ENCODE data around the gene MACF1. TPM values are rescaled to one million over a fixed set of nuclear protein-coding genes. Genes with fewer than 3 reads are reported as not detected.
A peak's percentile ranks its signal among the peaks of the same experiment; 100 is the strongest.

Gene MACF1
- total and polyA plus RNA-seq, 9 donors, result 198 to 352 (median 263) TPM

DNA sequence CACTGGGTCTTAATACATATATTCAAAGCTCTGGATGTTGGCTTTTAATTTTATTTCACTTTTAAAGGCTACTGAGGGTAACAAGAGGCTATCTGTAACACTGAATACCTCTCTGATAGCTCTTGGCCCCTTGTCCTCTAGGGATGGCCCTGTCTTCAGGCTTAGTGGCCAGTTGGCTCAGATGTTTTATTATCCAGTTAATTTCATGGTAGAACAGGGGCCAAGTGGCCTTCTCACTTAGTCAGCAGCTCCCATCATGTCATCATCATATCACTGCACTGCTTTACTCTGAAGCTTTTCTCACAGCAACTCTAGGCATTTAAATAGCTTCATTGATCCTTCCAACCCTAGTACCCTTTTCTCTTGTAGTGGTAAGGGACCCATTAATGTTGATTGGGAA is 40.2 kb upstream of the MACF1 start:
- no peaks in the 10 kb centered on the region for H3K9me3 ChIP-seq (replicated peaks; ENCODE audit: control insufficient read depth, low read depth, low read length)
- H3K4me3 ChIP-seq (ENCODE audit: low read length), result no peak overlapping the region
- peaks cover 19% of the 10 kb centered on the region for H3K4me1 ChIP-seq (ENCODE audit: control insufficient read depth, insufficient read depth, low read length)
- H3K27ac ChIP-seq (ENCODE audit: low read length), result no peak overlapping the region
- no peaks in the 10 kb centered on the region for H3K27me3 ChIP-seq (ENCODE audit: control insufficient read depth, insufficient read depth, low read length)
- H3K36me3 ChIP-seq (ENCODE audit: control insufficient read depth, insufficient read depth, low read length), result no peaks in the 10 kb centered on the region
- DNase-seq, result no peak

DNA sequence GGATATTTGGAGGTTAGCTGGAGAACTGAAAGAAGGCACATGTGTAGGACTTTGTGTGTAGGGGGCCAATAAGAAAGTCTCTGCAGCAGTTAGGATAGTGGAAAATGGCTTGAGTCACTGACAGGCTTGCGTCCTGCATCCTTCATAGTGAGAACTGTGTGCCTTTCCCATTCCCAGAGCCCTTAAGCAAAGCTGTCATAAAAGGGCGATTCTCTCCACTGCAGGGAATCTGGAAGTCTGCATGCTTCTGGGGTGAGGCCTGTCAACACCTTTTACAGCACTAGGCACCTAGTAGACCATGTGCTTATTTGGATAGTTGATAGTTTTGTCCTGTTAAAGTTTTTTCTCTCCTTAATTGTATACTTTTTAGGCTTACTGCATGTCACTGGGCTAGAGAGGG is 39.4 kb upstream of the MACF1 start:
- H3K27ac ChIP-seq (ENCODE audit: low read length), result no peak overlapping the region
- H3K9me3 ChIP-seq (replicated peaks; ENCODE audit: control insufficient read depth, low read depth, low read length), result no peaks in the 10 kb centered on the region
- no peaks in the 10 kb centered on the region for H3K36me3 ChIP-seq (ENCODE audit: control insufficient read depth, insufficient read depth, low read length)
- no peaks in the 10 kb centered on the region for H3K27me3 ChIP-seq (ENCODE audit: control insufficient read depth, insufficient read depth, low read length)
- peaks cover 19% of the 10 kb centered on the region for H3K4me1 ChIP-seq (ENCODE audit: control insufficient read depth, insufficient read depth, low read length)
- DNase-seq, result no peak
- no CpG with 5 or more reads among the region's 2 CpGs for WGBS (ENCODE audit: insufficient coverage)
- no peak overlapping the region for H3K4me3 ChIP-seq (ENCODE audit: low read length)

- no peaks in the 10 kb centered on the region for H3K27me3 ChIP-seq (ENCODE audit: control insufficient read depth, insufficient read depth, low read length)
- no CpG with 5 or more reads among the region's 1 CpG for WGBS (ENCODE audit: insufficient coverage)
- H3K36me3 ChIP-seq (ENCODE audit: control insufficient read depth, insufficient read depth, low read length), result no peaks in the 10 kb centered on the region
- no peaks in the 10 kb centered on the region for H3K9me3 ChIP-seq (replicated peaks; ENCODE audit: control insufficient read depth, low read depth, low read length)
- H3K4me1 ChIP-seq (ENCODE audit: control insufficient read depth, insufficient read depth, low read length), result peaks cover 23% of the 10 kb centered on the region
- no peak overlapping the region for H3K4me3 ChIP-seq (ENCODE audit: low read length)
- H3K27ac ChIP-seq (ENCODE audit: low read length), result no peak overlapping the region
- DNase-seq, result no peak
Observed at GRCh38 chr1:39165488-39165887, 39.0 kb upstream of the MACF1 start.

DNA sequence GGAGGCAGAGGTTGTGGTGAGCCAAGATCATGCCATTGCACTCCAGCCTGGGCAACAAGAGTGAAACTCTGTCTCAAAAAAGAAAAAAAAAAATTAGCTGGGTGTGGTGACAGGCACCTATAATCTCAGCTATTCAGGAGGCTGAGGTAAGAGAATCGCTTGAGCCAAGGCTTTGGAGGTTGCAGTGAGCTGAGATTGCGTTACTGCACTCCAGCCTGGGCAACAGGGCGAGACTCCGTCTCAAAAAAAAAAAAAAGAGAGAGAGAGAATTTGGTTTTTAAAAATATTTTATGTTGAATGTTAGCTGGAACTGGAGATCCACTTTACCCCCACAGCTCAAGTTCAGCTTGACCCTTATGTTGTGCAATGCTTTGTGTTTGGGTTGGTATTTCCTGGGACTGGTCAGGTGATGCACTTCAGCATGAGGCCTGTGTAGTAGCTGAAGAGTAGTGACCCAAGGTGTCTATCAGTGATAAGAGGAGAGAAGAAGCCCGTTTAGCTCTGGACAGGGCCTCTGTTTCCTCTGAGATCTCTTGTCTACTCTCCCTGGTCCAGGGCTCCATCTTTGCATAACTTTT is 36.8 kb upstream of the MACF1 start:
- DNase-seq, result no peak
- no peak overlapping the region for H3K27ac ChIP-seq (ENCODE audit: low read length)
- peaks cover 36% of the 10 kb centered on the region for H3K4me1 ChIP-seq (ENCODE audit: control insufficient read depth, insufficient read depth, low read length)

DNA sequence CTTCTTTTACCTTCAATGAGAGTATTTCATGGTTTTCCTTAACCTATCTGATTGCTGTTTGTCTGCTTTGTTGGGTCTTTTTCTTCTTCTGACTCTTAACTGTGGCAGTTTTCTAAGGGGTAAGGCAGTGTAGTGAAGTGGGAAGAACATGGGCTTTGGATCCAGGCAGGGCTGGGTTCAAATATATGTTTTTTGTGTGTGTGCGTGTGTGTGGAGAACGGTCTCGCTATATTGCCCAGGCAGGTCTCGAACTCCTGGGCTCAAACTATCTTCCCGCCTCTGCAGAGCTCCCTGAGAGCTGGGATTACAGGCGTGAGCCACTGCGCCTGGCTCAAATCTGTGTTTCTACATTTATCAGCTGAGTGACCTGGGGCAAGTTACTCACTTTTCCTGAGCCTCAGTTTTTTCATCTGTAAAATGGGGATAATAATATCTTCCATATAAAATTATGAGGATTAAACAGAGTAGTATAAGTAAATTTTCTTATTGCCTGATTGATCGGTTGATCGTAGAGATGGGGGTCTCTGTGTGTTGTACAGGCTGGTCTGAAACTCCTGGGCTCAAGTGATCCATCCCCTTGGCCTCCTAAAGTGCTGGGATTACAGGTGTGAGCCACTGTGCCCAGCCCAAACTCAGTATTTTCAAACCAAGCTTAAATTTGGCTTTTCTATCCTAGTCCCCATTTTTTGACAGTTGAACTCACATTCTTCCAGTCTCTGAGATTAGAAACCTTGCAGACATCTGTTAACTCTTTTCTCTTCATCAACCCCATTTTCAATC is 36.0 kb upstream of the MACF1 start:
- H3K4me1 ChIP-seq (ENCODE audit: control insufficient read depth, insufficient read depth, low read length), result peaks cover 44% of the 10 kb centered on the region
- H3K27me3 ChIP-seq (ENCODE audit: control insufficient read depth, insufficient read depth, low read length), result no peaks in the 10 kb centered on the region
- H3K9me3 ChIP-seq (replicated peaks; ENCODE audit: control insufficient read depth, low read depth, low read length), result no peaks in the 10 kb centered on the region
- no peak overlapping the region for H3K27ac ChIP-seq (ENCODE audit: low read length)
- no peaks in the 10 kb centered on the region for H3K36me3 ChIP-seq (ENCODE audit: control insufficient read depth, insufficient read depth, low read length)
- no peak overlapping the region for H3K4me3 ChIP-seq (ENCODE audit: low read length)
- WGBS (ENCODE audit: insufficient coverage), result 96% methylated on average over 4 of the region's 9 CpGs
- no peak for DNase-seq

More for the DNA sequence above, 36.8 kb upstream of the MACF1 start:
- Histone ChIP-seq H3K27me3 (ENCODE audit: control insufficient read depth, insufficient read depth, low read length) (no peaks in the 10 kb centered on the region), H3K36me3 (ENCODE audit: control insufficient read depth, insufficient read depth, low read length) (no peaks in the 10 kb centered on the region), H3K4me3 (ENCODE audit: low read length) (no peak overlapping the region), H3K9me3 (replicated peaks; ENCODE audit: control insufficient read depth, low read depth, low read length) (no peaks in the 10 kb centered on the region)
- 86% methylated on average over 1 of the region's 5 CpGs for WGBS (ENCODE audit: insufficient coverage)

GRCh38 chr1:39170731-39171667 is 33.5 kb upstream of the MACF1 start:
- Histone ChIP-seq H3K27ac (ENCODE audit: low read length) (peak overlapping the region; percentile 48), H3K36me3 (ENCODE audit: control insufficient read depth, insufficient read depth, low read length) (no peaks in the 10 kb centered on the region), H3K9me3 (replicated peaks; ENCODE audit: control insufficient read depth, low read depth, low read length) (no peaks in the 10 kb centered on the region), H3K4me3 (ENCODE audit: low read length) (no peak overlapping the region), H3K4me1 (ENCODE audit: control insufficient read depth, insufficient read depth, low read length) (peaks cover 44% of the 10 kb centered on the region), H3K27me3 (ENCODE audit: control insufficient read depth, insufficient read depth, low read length) (no peaks in the 10 kb centered on the region)
- DNase-seq, result peak; percentile 82
- WGBS (ENCODE audit: insufficient coverage), result no CpG with 5 or more reads among the region's 9 CpGs

DNA sequence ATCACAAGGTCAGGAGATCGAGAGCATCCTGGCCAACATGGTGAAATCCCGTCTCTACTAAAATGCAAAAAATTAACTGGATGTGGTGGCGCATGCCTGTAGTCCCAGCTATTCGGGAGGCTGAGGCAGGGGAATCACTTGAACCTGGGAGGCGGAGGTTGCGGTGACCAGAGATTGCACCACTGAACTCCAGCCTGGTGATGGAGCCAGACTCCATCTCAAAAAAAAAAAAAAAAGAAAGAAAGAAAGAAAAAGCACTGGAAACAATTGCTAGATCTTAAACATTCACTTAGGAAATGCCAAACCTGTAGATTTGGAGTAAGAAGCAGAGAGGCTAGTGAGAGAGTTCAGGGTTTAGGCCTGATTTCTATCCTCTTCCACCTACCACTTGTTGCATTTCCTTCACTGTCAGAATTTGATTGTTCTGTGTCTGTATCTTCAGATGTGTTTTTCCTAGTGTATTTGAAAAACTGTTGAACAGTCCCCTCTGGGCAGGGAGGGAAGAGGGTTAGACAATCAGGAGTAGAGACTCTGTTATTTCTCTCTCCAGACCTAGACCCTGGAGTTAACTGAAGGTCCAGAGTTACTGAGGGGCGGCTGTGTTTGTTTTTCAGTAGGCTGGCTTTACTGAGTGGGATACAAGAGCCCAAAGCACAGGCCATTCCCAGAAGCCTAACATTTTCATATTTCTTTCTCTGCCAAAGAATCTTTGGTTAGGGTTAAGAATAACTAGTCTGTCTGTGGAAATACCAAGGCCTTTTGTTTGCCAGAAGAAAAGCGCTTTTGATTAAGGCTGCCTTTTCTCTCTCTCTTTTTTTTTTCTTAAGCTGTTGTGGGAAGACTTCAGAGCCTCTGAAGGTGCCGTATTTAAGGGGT is 31.1 kb upstream of the MACF1 start:
- Histone ChIP-seq H3K9me3 (replicated peaks; ENCODE audit: control insufficient read depth, low read depth, low read length) (no peaks in the 10 kb centered on the region), H3K36me3 (ENCODE audit: control insufficient read depth, insufficient read depth, low read length) (no peaks in the 10 kb centered on the region), H3K4me1 (ENCODE audit: control insufficient read depth, insufficient read depth, low read length) (peaks cover 51% of the 10 kb centered on the region), H3K27ac (ENCODE audit: low read length) (peak overlapping the region; percentile 9), H3K27me3 (ENCODE audit: control insufficient read depth, insufficient read depth, low read length) (no peaks in the 10 kb centered on the region), H3K4me3 (ENCODE audit: low read length) (no peak overlapping the region)
- no peak for DNase-seq
- WGBS (ENCODE audit: insufficient coverage), result 91% methylated on average over 3 of the region's 9 CpGs

DNA sequence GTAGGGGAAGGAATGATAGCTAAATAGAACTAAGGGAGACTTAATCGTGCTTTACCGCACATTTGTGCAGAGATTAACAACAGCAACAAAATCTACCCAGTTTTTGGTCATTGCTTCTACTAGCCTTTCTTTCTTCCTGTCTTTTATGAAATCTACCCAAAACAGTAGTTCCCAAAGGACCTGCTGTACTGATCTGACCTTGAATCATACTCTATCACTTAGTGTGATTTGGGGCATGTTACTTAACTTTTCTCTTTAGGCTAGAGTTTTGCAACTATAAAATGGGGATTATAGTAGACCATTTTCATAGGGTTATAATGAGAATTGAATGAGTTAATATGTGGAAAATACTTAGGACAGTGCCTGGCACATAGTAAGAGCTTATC is 30.5 kb upstream of the MACF1 start:
- Histone ChIP-seq H3K4me3 (ENCODE audit: low read length) (no peak overlapping the region), H3K27ac (ENCODE audit: low read length) (no peak overlapping the region), H3K4me1 (ENCODE audit: control insufficient read depth, insufficient read depth, low read length) (peaks cover 52% of the 10 kb centered on the region), H3K27me3 (ENCODE audit: control insufficient read depth, insufficient read depth, low read length) (no peaks in the 10 kb centered on the region), H3K36me3 (ENCODE audit: control insufficient read depth, insufficient read depth, low read length) (no peaks in the 10 kb centered on the region), H3K9me3 (replicated peaks; ENCODE audit: control insufficient read depth, low read depth, low read length) (no peaks in the 10 kb centered on the region)
- 80% methylated on average over 1 of the region's 2 CpGs for WGBS (ENCODE audit: insufficient coverage)
- no peak for DNase-seq

DNA sequence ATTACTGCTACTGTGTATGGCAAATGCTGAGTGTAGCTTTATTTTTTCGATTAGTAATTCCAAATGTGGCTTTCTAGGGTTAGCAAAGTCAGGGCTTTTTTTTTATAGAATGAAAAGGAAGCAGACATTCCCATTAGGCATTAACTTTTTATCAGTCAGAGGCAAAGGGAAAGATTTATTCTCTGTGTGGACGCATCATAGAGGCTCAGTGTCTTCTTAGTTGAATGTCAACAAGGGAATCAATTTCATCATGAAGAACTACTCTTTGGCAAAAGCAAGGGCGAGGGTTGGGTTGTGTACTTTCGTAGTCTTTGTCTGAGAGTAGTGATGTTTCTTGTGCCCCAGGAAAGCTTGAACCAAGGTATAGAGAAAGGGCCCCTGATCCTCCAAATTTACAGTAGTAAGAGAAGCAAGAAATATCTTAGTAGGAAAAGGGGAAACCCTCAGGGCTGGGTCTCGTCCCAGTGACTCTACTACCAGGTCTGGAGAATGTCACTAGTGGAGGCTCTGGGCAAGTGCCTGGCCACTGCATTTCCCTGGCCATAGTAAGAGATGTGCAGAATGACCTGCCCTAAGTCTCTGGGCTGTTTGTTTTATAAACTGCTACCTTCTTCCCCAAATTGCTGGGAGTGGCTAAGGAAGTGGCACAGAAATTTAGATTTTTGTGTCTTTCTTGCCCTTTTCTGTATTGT is 30.0 kb upstream of the MACF1 start:
- Histone ChIP-seq H3K36me3 (ENCODE audit: control insufficient read depth, insufficient read depth, low read length) (no peaks in the 10 kb centered on the region), H3K27ac (ENCODE audit: low read length) (no peak overlapping the region), H3K4me3 (ENCODE audit: low read length) (no peak overlapping the region), H3K9me3 (replicated peaks; ENCODE audit: control insufficient read depth, low read depth, low read length) (no peaks in the 10 kb centered on the region), H3K4me1 (ENCODE audit: control insufficient read depth, insufficient read depth, low read length) (peaks cover 52% of the 10 kb centered on the region), H3K27me3 (ENCODE audit: control insufficient read depth, insufficient read depth, low read length) (no peaks in the 10 kb centered on the region)
- no peak for DNase-seq
- WGBS (ENCODE audit: insufficient coverage), result 83% methylated on average over 1 of the region's 5 CpGs
